GM19238 (cell line): ENCODE data around the gene KIAA0232.
"Not testable (repeated sequence)": the region's sequence is repeated elsewhere in the genome, so short reads cannot be mapped to it uniquely, and the experiment has no call there.

Experiments used
- DNase-seq: peaks from one replicate; pipeline ENCODE4 v3.0.0; 2011; ENCODE audit warnings: low spot score; ENCODE audit not compliant: insufficient read length

KIAA0232 gene

DNA sequence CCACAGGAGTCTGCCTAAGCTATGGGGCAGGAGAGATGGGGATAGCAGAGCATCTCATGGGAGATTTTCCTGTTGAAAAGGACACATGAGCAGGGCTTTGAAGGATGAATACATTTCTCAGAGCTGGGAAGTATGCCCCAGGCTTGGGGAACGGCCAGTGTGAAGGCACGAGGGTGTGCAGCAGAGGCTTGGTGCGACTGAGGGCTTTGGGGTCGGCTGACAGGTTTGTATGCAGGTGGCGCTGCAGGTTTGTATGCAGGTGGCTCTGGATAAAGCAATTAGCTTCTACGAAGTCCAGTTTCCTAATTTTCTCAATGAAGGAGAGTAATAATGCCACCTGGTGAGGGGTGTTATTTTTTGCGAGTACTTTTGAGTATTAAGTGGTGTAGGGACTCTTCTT is 6.8 kb upstream of the KIAA0232 start:
- no peak for DNase-seq

DNA sequence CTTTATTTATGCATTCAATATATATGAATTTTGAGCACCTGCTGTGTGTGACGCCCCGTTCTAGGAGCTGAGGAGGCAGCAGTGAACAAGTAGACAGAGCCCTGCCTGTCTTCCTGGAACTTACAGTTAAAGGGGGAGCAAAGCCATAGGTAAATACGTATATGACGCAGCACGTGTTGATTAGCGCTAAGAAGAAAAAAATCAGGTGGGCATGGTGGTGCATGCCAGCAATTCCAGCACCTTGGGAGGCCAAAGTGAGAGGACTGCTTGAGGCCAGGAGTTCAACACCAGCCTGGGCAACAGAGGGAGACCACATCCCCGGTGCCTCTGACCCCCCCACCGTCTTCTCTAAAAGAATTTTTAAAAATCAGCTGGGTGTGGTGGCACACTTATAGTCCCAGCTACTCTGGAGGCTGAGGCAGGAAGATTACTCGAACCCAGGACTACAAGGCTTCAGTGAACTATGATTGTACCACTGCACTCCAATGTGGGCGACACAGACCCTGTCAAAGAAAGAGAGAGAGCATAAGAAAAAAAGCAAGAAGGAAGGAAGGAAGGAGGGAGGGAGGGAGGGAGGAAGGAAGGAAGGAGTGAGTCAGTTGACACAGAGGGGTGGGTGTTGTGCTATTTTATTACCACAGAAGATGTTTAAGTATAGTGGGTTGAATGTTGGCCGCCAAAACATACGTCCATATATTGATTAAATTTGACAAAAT is 5.4 kb upstream of the KIAA0232 start:
- DNase-seq: no peak

DNA sequence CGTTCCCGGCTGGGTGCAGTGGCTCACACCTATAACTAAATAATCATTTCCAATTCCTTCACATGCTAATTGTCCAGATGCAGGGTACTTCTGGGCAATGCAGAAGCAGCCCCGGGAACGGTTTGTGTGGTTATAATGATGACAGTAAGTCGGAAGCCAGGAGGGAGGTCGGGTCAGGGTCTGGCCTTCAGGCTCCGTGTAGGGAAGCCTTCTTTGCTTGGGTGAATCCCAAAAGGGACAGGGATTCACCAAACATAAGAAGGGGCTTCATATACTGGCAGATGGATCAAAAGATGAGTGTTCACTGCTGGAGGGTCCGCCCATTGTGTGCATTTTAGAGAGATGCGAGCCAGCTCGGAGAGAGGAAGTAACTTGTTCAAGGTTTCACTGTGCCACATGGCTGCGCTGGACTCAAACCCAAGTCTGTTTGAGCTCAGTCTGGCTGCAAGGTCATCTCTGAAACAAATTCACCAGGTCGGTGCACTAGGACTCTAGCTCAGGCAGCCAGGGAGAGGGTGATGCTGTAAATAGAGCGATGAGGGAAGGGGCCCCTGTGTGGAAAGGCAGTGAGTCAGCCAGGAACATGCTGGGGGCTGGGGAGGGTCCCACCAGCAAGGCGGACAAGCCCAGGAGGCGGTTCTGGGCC is 4.8 kb upstream of the KIAA0232 start:
- DNase-seq: no peak

DNA sequence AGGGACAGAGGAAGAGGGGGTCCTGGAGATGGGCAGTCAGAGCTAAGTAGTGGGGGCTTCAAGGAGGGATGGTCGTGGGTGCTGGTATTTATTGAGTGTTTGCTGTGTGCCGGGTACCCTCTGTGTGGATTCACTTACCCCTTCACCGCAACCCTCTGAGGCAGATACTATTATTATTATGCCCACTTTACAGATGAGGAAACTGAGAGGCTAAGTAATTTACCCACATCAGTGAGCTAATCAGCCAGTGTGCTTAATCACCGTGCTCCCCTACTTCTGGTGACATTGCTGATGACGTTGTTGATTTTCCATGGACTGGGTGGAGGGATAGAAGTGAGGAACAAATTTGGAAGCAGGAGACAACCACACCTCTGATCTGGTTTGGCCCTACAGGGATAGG is 4.1 kb upstream of the KIAA0232 start:
- no peak for DNase-seq

DNA sequence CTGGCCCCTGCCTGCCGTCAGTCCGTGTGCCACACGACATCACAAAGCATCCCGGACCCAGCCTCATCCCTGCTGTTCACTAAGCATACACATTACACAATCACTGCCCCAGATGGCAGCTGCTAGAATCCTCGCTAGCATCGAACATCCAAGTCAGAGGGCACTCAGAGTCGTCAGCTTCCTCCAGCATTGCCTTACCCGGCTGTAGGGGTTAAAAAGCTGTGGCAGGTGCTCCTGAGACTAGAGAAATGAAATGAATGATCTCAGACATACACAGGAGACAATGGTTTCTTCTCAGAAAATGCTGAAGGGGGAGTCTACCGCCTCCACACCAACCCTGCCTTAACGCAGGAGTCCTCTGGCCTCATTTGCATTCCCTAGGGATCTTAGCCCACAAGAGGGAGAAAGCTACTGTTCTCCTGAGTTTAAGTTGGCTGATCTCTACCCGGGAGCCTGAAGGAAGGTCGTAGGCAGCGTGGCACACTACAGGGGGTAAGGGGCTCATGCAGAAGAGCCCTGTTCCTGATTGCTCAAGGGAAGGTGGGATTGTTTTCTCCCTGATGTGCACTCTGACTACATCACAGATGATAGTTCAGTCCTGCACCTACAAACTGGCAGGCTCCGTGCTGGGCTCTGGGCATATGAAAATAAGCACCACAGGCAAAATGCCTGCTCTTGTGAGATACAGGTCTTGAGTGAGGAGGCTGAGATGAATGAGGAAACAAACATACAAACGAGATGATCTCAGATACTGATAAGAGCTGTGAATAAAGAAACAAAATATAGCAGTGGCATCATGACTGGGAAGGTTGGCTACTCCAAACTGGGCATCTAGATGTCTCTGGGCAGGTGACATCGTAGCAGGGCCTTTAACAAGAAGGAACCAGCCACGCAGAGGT is 2.6 kb upstream of the KIAA0232 start:
- no peak for DNase-seq

DNA sequence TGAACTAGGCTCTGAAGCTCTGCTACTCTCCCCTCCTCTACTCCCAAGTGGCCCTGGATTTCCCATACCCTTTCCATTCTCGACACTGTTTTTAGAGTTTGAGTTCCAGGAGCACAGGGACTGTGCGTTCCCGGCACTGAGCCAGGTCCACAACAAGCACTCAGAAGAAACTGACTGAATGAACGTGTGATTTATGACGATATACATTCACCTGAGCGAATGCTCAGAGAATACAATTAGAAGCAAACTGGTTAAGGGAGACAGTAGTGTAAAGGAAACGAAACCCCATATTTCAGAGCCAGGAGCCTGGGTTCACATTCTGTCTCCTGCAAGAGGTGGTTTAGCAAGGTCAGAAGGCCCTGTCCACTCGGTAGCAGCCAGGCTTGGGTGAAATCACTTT is 1.4 kb upstream of the KIAA0232 start:
- no peak for DNase-seq

DNA sequence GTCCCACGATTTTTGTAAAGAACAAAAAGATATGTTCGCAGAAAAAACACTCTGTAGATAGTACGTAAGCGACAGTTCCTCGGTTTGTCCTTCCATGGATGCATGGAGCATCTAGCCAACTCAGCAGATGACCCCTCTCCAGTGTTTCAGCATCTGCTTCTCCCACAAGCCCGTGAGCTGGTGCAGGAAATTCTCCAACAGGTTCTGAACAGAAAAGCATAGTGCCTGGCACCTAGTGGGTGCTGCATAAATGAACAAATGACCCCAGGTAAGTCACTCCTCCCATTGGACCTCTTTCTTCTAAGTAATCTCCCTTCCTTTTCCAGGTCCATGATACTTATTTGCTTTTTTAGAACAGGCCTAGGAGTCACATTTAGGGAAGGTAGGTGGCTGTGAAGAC is 966 bp upstream of the KIAA0232 start:
- DNase-seq: no peak

DNA sequence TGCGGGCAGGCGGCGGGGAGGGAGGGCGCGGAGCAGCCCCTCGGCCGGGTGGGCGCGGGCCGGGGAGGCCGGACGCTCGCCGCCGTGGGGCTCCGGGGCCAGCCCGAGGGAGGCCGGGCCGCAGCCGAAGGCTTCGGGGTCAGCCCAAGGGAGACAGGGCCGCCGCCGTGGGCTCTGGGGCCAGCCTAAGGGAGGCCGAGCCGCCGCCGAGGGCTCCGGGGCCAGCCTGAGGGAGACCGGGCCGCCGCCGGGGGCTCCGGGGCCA is 251 bp downstream of the KIAA0232 start:
- no peak for DNase-seq

DNA sequence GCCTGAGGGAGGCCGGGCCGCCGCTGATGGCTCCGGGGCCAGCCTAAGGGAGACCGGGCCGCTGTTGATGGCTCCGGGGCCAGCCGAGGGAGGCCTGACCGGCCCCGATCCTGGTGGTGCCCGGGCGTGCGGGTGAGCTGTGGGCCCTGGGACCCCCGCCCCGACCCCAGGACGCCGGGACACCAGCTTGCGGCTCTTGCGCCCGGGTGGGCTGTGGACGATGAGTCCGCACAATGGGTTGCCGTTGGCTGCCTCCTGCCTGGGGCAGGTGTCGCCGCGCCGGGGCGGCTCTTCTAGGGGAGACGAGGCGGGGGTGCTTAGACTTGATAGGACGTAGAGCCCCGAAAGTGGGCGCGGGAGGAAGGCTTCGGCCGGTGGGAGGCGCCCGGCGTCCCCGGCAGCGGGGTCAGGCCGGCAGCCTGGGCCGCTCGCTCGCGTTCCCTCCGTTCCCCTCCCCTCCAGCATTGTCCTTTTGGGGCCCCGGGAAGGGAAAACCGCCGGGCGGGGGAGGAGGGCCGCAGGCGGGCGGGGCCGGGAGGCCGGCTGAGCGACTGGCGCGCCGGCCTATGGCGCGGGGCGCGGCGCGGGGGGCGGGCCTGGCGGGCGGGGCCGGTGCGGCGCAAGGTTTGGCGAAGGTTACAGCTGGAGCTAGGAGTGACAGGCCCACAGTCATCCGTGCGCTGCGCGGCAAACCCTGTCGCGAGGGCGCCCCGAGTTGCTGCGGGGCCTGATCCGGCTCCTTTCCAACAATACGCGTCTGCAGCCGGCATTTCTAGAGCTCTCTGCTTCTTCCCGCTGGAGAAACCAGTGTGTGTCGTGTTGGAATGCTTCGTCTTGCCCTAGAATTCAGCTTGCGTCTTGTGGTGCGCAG is 819 bp downstream of the KIAA0232 start:
- DNase-seq: peak; percentile 95

DNA sequence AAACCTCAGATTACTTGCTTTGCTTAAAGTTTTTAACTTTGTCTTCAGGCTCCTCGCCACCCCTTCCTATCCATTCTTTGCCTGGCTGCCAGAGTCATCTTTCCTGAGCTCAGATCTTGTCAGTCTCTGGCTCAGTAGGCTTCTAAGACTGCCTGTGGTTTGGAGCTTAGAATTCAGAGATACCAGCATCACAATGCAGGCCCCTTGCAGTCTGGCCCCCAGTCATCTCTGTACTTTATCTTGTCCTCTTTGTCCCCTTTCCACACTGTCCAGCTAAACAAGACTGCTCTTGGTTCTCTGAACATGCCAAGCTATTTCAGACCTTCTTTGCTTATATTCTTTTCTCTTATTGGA is 3.0 kb downstream of the KIAA0232 start:
- DNase-seq: no peak

DNA sequence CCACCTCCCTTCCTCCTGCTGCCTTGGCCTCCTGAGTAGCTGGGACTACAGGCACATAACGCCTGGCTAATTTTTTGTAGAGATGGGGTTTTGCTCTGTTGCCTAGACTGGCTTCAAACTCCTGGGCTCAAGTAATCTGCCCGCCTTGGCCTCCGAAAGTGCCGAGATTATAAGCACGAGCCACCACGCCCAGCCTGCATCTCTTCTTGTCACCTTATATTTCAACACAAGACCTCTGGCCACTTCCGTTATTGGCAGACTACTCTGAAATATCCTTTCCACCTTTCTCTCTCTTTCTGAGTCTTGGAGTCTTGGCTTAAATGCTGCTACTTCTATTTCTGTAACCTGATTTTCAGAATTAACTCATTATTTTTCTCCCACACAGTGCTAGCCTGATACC is 5.6 kb downstream of the KIAA0232 start:
- DNase-seq: no peak

DNA sequence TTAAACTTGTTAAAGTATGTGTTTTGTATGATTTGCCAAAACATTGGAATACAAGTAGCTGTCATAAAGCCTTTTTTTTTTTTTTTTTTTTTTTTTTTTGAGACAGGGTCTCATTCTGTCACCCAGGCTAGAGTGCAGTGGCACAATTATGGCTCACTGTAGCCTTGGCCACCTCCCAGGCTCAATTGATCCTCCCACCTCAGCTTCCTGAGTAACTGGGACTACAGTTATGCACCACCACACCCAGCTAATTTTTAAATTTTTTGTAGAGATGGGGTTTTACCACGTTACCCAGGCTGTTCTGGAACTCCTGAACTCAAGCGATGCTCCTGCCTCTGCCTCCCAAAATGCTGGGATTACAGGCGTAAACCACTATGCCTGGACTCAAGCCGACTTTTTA is 8.7 kb downstream of the KIAA0232 start:
- not testable (repeated sequence) for DNase-seq

DNA sequence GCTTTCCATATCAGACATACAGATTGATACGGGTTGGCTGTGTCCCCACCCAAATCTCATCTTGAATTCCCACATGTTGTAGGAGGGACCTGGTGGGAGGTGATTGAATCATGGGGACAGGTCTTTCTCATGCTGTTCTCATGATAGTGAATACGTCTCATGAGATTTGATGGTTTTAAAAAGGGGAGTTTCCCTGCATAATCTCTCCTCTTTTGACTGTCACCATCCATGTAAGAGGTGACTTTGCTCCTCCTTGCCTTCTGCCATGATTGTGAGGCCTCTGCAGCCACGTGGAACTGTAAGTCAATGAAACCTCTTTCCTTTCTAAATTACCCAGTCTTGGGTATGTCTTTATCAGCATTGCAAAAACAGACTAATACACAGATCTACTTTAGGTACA is 9.3 kb downstream of the KIAA0232 start:
- not testable (repeated sequence) for DNase-seq

DNA sequence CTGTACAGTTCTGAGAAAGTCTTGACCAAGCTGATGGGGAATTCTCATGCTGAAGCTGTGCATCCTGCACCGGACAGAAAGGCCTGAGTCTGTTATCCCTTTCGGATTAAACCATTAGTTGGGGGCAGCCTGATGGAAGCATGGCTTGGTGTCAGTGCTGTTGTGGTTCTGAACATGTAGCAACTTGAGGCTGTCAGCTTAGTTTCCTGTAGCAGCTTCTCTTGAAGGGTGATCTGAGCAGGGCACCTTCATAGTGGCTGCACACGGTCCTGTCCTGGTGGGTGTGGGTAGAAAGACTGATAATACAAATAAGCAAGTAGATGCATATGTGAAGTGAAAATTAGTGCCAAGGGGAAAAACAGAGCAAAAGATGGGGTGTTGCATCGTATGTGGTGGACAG is 11.7 kb downstream of the KIAA0232 start:
- no peak for DNase-seq

DNA sequence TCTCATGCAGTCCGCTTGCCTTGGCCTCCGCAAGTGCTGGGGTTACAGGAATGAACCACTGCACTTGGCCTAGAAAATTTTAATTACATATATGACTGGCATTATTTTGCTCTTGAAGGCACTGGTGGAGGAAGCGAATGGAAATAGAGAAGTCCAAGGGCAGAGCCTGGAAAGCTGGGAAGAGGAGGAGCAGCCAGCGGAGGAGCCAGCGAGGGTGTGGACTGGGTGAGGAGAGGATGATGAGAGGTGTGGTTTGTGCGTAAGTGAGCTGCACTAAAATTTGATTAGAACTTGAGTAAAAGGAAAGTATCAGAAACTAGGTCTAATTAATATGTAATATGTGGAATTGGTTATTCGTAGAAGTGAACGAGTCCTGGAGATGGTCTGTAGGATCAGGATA is 13.3 kb downstream of the KIAA0232 start:
- no peak for DNase-seq

DNA sequence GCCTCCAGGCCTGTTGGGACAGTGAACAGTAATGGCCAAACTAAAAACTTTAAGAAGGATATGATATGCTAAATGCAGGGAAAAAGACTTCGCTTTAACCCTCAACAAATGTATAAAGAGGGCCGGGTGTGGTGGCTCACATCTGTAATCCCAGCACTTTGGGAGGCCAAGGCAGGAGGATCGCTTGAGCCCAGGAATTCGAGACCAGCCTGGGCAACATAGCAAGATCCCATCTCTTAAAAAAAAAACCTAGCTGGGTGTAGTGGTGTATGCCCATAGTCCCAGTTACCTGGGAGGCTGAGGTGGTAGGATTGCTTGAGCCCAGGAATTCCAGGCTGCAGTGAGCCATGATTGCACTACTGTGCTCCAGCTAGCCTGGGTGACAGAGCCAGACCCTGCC is 14.8 kb downstream of the KIAA0232 start:
- not testable (repeated sequence) for DNase-seq

DNA sequence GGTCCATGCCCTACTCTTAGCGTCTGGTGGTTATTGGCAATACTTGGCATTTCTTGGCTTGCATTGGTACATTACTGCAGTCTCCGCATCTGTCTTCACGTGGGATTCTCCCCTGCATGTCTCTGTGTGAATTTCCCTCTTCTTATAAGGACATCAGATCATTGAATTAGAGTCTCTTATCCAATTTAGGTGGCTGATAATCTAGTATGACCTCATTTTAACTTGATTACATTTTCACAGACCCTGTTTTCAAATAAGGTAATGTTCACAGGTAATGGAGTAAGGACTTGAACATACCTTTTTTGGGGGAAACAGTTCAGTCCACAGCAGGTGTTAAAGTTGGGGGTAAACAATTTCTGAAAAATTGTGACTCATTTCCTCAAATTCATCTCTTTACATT is 16.6 kb downstream of the KIAA0232 start:
- no peak for DNase-seq

DNA sequence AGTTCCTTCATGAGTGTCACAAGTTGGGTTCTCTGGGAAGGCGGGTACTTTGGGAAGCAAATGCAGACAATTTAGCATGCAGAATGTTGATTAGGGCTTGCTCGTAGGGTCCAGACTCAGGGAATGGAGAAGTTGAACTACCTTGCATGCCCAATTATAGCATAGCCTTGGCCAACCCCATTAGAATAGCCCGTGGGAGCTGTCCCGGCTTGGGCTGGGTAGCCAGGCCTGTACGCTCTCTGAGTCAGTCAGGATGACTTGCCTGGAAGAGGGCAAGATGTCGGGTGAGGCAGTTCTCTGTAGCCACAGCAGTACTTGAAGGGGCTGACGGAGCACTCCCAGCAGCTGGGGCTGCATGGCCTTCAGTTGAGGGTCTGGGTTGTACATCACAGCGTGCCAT is 19.5 kb downstream of the KIAA0232 start:
- no peak for DNase-seq

DNA sequence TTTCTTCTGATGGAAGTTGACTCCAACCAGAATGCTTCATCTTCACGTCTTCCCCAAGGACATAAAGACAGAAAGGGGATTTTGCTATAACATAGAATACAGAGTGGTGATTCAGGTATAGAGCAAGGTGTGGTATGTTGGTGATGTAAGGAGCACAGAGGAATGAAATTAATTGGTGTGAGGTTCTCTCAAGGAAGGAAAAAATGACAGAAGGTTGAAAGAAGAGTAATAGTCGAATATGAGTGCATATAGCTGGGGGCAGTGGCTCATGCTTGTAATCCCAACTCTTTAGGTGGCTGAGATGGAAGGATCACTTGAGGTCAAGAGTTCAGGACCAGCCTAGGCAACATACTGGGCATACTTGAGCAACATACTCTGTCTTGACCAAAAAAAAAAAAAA is 20.1 kb downstream of the KIAA0232 start:
- no peak for DNase-seq

DNA sequence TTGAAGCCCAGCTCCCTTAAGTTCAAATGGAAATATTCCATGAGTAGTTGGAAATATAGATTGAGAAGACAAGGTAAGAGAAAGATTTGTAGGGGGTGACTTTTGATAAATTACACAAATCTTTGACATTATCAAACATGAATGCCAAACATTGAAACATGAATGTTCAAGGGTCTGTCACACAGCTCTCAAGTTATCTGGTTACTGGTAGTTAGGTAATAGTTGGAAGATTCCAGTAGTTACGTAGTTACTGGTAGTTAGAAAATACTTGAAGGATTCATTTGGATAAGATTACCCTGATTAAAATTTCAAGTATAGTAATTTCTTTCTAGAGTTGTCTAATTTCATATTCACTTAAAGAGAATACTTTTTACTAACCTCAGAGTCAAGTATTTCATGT is 20.7 kb downstream of the KIAA0232 start:
- no peak for DNase-seq

DNA sequence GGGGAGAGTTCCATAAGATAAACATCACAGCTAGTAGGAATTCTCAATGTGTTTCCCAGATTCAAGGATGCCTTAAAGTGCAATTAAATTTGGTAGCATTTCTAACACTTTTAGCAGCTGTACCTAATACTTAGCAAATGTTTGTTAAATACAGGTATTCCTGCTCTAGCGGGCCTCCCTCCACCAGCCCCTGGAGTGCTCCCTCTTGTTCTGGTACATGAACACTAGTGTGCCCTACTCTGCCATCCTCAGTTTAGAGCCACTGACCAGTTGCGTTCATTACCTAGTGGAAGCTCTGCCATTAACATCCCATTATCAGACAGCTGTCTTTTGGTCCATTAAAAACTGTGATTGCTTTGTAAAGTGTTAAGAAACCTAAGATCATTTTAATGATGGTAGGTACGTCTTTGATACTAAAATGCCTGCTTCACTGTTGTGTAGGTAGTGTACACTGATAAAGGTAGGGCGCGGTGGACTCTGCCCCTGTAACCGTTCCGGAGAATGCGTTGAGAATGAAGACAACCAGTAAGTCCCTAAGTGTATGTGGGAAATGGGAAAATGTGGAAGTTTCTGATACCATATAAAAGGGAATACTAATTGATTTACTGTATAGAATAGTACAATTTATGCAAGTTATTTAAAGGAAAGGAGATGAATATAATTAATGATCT is 21.7 kb downstream of the KIAA0232 start:
- DNase-seq: no peak
